HEK293 (cell line): Measurements from ENCODE around the gene HIPK1.

Experiments
- CTCF ChIA-PET: fragments of 350-600 bp; formaldehyde crosslinking; extraction: SDS; loops from one replicate; lab custom pipeline; 2021; ENCODE audit warnings: antibody characterized with exemption; lab: Yijun Ruan, JAX
- POLR2A ChIA-PET: fragments of 300-600 bp; formaldehyde crosslinking; extraction: SDS; loops from one replicate; lab custom pipeline; 2020; ENCODE audit warnings: antibody characterized with exemption, inconsistent platforms; lab: Yijun Ruan, JAX
- H3K27ac ChIP-seq: fragments of 200-500 bp; sonication (Bioruptor generic); 2 replicates; pipeline ENCODE4 v1.5.1; 2014; ENCODE audit warnings: low read depth, low read length, control low read depth, inconsistent platforms; ENCODE audit errors: extremely low read depth
- H3K36me3 ChIP-seq, 2 experiments: fragments of 200-500 bp in 1 of 2; sonication (Bioruptor generic) in 1 of 2; 1 replicate in 1 of 2; 2 replicates in 1 of 2; pipeline ENCODE4 v1.5.1; 2014 to 2017; ENCODE audit warnings: inconsistent platforms in 2 of 2, low read length in 2 of 2; ENCODE audit not compliant: control insufficient read depth in 2 of 2, insufficient read depth in 1 of 2
- H3K4me1 ChIP-seq: fragments of 200-500 bp; sonication (Bioruptor generic); 2 replicates; pipeline ENCODE4 v1.5.1; 2014; ENCODE audit warnings: mild to moderate bottlenecking, low read length, inconsistent platforms; ENCODE audit not compliant: control insufficient read depth, insufficient read depth
- H3K4me3 ChIP-seq: 2 replicates; pipeline ENCODE4 v1.5.1; 2011; ENCODE audit warnings: low read depth, mild to moderate bottlenecking, control low read depth, low read length, moderate library complexity
- H3K9me3 ChIP-seq: fragments of 200-500 bp; sonication (Bioruptor generic); 2 replicates; pipeline ENCODE4 v1.5.1; 2014; ENCODE audit warnings: low read depth, low read length, inconsistent platforms; ENCODE audit not compliant: control insufficient read depth, insufficient read depth
- GFI1B ChIP-seq: fragments of 450-650 bp; formaldehyde crosslinking; IDR thresholded peaks from 2 replicates; pipeline ENCODE4 v1.5.1; 2016; ENCODE audit warnings: missing biosample characterization, missing genetic modification characterization
- GLIS2 ChIP-seq: fragments of 450-650 bp; formaldehyde crosslinking; IDR thresholded peaks from 2 replicates; pipeline ENCODE4 v1.5.1; 2016; ENCODE audit warnings: missing biosample characterization, missing genetic modification characterization
- OVOL3 ChIP-seq: fragments of 450-650 bp; formaldehyde crosslinking; IDR thresholded peaks from 2 replicates; pipeline ENCODE4 v1.5.1; 2016; ENCODE audit warnings: missing biosample characterization, missing genetic modification characterization
- RBAK ChIP-seq: fragments of 450-650 bp; formaldehyde crosslinking; IDR thresholded peaks from 2 replicates; pipeline ENCODE4 v1.5.1; 2016; ENCODE audit warnings: missing biosample characterization, missing genetic modification characterization
- TCF7L2 ChIP-seq: IDR thresholded peaks from 2 replicates; pipeline ENCODE4 v1.6.1; 2011; ENCODE audit warnings: low read depth, mild to moderate bottlenecking, inconsistent platforms, low read length, moderate library complexity, borderline replicate concordance
- ZFP37 ChIP-seq: fragments of 450-650 bp; formaldehyde crosslinking; IDR thresholded peaks from 2 replicates; pipeline ENCODE4 v1.5.1; 2016; ENCODE audit warnings: missing biosample characterization, missing genetic modification characterization
- ZNF132 ChIP-seq: fragments of 450-650 bp; formaldehyde crosslinking; IDR thresholded peaks from 2 replicates; pipeline ENCODE4 v1.5.1; 2017; ENCODE audit warnings: missing biosample characterization, missing genetic modification characterization, borderline replicate concordance
- ZNF223 ChIP-seq: fragments of 450-650 bp; formaldehyde crosslinking; IDR thresholded peaks from 2 replicates; pipeline ENCODE4 v1.5.1; 2016; ENCODE audit warnings: missing biosample characterization, missing genetic modification characterization
- ZNF23 ChIP-seq: fragments of 450-650 bp; formaldehyde crosslinking; IDR thresholded peaks from 2 replicates; pipeline ENCODE4 v1.5.1; 2016; ENCODE audit warnings: missing biosample characterization, missing genetic modification characterization, borderline replicate concordance
- ZNF350 ChIP-seq: fragments of 450-650 bp; formaldehyde crosslinking; IDR thresholded peaks from 2 replicates; pipeline ENCODE4 v1.5.0; 2017; ENCODE audit warnings: missing biosample characterization, mild to moderate bottlenecking, missing genetic modification characterization
- ZNF404 ChIP-seq: fragments of 450-650 bp; formaldehyde crosslinking; IDR thresholded peaks from 2 replicates; pipeline ENCODE4 v1.5.1; 2017; ENCODE audit warnings: missing biosample characterization, missing genetic modification characterization
- ZNF514 ChIP-seq: fragments of 450-650 bp; formaldehyde crosslinking; IDR thresholded peaks from 2 replicates; pipeline ENCODE4 v1.5.1; 2016; ENCODE audit warnings: missing biosample characterization, missing genetic modification characterization
- ZNF560 ChIP-seq: fragments of 450-650 bp; formaldehyde crosslinking; IDR thresholded peaks from 2 replicates; pipeline ENCODE4 v1.5.1; 2017; ENCODE audit warnings: missing biosample characterization, missing genetic modification characterization, borderline replicate concordance
- ZNF621 ChIP-seq: fragments of 450-650 bp; formaldehyde crosslinking; IDR thresholded peaks from 2 replicates; pipeline ENCODE4 v1.5.1; 2017; ENCODE audit warnings: missing biosample characterization, missing genetic modification characterization
- ZNF654 ChIP-seq: fragments of 450-650 bp; formaldehyde crosslinking; IDR thresholded peaks from 2 replicates; pipeline ENCODE4 v1.5.1; 2016; ENCODE audit warnings: low read depth, missing biosample characterization, missing genetic modification characterization
- ZNF701 ChIP-seq: fragments of 450-650 bp; formaldehyde crosslinking; IDR thresholded peaks from 2 replicates; pipeline ENCODE4 v1.5.1; 2016; ENCODE audit warnings: missing biosample characterization, missing genetic modification characterization
- ZXDB ChIP-seq: fragments of 450-650 bp; formaldehyde crosslinking; IDR thresholded peaks from 2 replicates; pipeline ENCODE4 v1.5.1; 2016; ENCODE audit warnings: missing biosample characterization, missing genetic modification characterization
- TF ChIP-seq, protein P1 (sequence below): fragments of 450-650 bp; formaldehyde crosslinking; IDR thresholded peaks from 2 replicates; pipeline ENCODE4 v1.5.1; 2016; ENCODE audit warnings: missing biosample characterization, missing genetic modification characterization
- TF ChIP-seq, protein P2 (sequence below): fragments of 450-650 bp; formaldehyde crosslinking; IDR thresholded peaks from 2 replicates; pipeline ENCODE4 v1.5.1; 2017; ENCODE audit warnings: missing biosample characterization, missing genetic modification characterization
- TF ChIP-seq, protein P3 (sequence below): fragments of 450-650 bp; formaldehyde crosslinking; IDR thresholded peaks from 2 replicates; pipeline ENCODE4 v1.5.1; 2016; ENCODE audit warnings: missing biosample characterization, missing genetic modification characterization
- TF ChIP-seq, protein P4 (sequence below): IDR thresholded peaks from 2 replicates; pipeline ENCODE4 v1.6.1; 2011; ENCODE audit warnings: mild to moderate bottlenecking, low read depth, low read length, borderline replicate concordance
- TF ChIP-seq, protein P5 (sequence below): fragments of 450-650 bp; formaldehyde crosslinking; IDR thresholded peaks from 2 replicates; pipeline ENCODE4 v1.5.1; 2017; ENCODE audit warnings: missing biosample characterization, missing genetic modification characterization

Gene HIPK1

DNA sequence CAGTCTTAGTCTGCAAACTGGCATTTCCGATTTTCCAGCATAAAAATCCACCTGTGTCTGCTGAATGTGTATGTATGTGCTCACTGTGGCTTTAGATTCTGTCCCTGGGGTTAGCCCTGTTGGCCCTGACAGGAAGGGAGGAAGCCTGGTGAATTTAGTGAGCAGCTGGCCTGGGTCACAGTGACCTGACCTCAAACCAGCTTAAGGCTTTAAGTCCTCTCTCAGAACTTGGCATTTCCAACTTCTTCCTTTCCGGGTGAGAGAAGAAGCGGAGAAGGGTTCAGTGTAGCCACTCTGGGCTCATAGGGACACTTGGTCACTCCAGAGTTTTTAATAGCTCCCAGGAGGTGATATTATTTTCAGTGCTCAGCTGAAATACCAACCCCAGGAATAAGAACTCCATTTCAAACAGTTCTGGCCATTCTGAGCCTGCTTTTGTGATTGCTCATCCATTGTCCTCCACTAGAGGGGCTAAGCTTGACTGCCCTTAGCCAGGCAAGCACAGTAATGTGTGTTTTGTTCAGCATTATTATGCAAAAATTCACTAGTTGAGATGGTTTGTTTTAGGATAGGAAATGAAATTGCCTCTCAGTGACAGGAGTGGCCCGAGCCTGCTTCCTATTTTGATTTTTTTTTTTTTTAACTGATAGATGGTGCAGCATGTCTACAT lies 47.6 kb downstream of the HIPK1 start:
- Histone ChIP-seq H3K4me1 (peaks cover 5% of the 10 kb centered on the region; the same call in 1 of the 2 replicates), H3K36me3 (peaks cover 0 to 34% of the 10 kb centered on the region in 2 experiments; a peak in 1 of 3 replicates), H3K27ac (no peak overlapping the region), H3K4me3 (no peak overlapping the region), H3K9me3 (no peaks in the 10 kb centered on the region)
- ChIA-PET CTCF (interaction anchor here (0.6 to 7.7 kb wide), 26 partner anchors 9 to 1608 kb away, joined by 3 to 99 read pairs (median 4); partner anchors contain the start of gene SYT6), POLR2A (interaction anchor here (1.0 kb wide), 1 partner anchor 48 kb away, joined by 4 read pairs; the partner anchor contains the start of gene HIPK1)
- no peak for TF ChIP-seq ZNF701
- TF ChIP-seq, protein P1, sequence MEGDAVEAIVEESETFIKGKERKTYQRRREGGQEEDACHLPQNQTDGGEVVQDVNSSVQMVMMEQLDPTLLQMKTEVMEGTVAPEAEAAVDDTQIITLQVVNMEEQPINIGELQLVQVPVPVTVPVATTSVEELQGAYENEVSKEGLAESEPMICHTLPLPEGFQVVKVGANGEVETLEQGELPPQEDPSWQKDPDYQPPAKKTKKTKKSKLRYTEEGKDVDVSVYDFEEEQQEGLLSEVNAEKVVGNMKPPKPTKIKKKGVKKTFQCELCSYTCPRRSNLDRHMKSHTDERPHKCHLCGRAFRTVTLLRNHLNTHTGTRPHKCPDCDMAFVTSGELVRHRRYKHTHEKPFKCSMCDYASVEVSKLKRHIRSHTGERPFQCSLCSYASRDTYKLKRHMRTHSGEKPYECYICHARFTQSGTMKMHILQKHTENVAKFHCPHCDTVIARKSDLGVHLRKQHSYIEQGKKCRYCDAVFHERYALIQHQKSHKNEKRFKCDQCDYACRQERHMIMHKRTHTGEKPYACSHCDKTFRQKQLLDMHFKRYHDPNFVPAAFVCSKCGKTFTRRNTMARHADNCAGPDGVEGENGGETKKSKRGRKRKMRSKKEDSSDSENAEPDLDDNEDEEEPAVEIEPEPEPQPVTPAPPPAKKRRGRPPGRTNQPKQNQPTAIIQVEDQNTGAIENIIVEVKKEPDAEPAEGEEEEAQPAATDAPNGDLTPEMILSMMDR (tag by site-specific recombination): peak; percentile 49; the same call in 1 of the 2 replicates

DNA sequence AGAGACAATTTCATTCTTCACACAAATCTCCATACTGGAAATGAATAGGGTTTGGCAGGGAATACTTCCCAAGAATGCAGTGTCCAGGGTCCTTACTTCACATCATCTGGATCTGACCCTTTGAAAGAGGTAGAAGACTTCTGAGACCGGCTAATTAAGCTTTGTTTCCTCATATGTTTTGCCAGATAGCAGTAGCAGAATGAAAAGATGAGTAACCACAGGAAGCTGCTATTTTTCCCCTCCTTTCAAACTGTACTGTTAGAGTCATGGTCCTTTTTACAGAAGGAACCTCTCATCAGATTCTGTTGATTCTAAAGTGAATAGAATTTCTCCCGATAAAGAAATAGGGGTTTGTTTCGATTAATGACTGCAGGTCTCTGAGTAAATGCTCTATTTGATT lies 48.8 kb downstream of the HIPK1 start:
- POLR2A ChIA-PET: no interaction called here

DNA sequence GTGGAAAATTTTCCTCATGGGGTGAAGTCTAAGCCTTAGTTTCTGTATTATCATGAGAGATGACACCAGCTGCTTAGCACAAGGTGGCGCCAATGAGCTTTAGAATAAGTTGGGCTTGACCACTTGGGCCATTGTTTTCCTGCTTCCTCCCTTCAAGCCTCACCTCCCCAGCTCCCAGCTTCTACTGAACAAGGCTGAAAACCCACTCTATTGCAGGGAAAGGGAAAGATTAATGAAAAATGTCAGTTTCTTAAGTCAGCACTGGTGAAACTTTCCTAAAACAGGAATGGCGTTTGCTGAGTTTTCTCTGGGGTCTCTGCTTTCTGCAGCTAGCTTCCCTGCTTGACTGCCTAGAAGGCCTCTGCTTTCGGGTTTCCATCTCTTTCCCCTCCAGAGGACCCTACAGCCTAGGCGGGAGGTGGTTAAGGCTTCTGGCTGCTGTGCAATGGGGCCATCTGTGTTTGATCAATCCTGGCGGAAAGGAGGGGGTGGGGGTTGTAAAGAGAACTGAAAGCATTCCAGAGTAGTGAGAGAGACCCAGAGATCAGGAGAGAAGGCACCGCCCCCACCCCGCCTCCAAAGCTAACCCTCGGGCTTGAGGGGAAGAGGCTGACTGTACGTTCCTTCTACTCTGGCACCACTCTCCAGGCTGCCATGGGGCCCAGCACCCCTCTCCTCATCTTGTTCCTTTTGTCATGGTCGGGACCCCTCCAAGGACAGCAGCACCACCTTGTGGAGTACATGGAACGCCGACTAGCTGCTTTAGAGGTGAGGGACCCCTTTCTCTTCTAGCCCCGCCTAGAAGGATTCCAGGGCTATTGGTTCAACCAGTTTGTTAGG lies 50.0 kb downstream of the HIPK1 start, which contains the start of gene OLFML3:
TSS of gene OLFML3 (plus strand) at position 612 of the 840 bp plus-strand sequence. CDS start at position 655, 43 bp downstream.
- Histone ChIP-seq H3K4me3 (no peak within 1 kb of the TSS), H3K36me3 (peaks cover 0 to 11% of the 10 kb centered on the region in 2 experiments; a peak in 1 of 3 replicates), H3K4me1 (peaks cover 5% of the 10 kb centered on the region; the same call in 1 of the 2 replicates), H3K27ac (no peak within 1 kb of the TSS; the same call in 1 of the 2 replicates), H3K9me3 (no peaks in the 10 kb centered on the region)
- ChIA-PET POLR2A (interaction anchor here (0.6 to 1.0 kb wide), 4 partner anchors 17 to 27 kb away, joined by 3 to 4 read pairs (median 3); no protein-coding TSS in a partner anchor), CTCF (interaction anchor here (0.5 to 7.7 kb wide), 35 partner anchors 10 to 1490 kb away, joined by 3 to 99 read pairs (median 4); partner anchors contain the start of gene PHTF1)
- TF ChIP-seq ZNF132 (tag by site-specific recombination) (no peak), ZNF621 (tag by site-specific recombination) (no peak), ZFP37 (tag by site-specific recombination) (peak; percentile 46; the same call in 1 of the 2 replicates), ZNF350 (tag by site-specific recombination) (no peak), ZNF23 (tag by site-specific recombination) (no peak), ZNF223 (tag by site-specific recombination) (no peak), ZNF654 (tag by site-specific recombination) (peak; percentile 81), ZNF560 (tag by site-specific recombination) (no peak)
- TF ChIP-seq, protein P2, sequence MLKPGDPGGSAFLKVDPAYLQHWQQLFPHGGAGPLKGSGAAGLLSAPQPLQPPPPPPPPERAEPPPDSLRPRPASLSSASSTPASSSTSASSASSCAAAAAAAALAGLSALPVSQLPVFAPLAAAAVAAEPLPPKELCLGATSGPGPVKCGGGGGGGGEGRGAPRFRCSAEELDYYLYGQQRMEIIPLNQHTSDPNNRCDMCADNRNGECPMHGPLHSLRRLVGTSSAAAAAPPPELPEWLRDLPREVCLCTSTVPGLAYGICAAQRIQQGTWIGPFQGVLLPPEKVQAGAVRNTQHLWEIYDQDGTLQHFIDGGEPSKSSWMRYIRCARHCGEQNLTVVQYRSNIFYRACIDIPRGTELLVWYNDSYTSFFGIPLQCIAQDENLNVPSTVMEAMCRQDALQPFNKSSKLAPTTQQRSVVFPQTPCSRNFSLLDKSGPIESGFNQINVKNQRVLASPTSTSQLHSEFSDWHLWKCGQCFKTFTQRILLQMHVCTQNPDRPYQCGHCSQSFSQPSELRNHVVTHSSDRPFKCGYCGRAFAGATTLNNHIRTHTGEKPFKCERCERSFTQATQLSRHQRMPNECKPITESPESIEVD: no peak
- TF ChIP-seq, protein P3, sequence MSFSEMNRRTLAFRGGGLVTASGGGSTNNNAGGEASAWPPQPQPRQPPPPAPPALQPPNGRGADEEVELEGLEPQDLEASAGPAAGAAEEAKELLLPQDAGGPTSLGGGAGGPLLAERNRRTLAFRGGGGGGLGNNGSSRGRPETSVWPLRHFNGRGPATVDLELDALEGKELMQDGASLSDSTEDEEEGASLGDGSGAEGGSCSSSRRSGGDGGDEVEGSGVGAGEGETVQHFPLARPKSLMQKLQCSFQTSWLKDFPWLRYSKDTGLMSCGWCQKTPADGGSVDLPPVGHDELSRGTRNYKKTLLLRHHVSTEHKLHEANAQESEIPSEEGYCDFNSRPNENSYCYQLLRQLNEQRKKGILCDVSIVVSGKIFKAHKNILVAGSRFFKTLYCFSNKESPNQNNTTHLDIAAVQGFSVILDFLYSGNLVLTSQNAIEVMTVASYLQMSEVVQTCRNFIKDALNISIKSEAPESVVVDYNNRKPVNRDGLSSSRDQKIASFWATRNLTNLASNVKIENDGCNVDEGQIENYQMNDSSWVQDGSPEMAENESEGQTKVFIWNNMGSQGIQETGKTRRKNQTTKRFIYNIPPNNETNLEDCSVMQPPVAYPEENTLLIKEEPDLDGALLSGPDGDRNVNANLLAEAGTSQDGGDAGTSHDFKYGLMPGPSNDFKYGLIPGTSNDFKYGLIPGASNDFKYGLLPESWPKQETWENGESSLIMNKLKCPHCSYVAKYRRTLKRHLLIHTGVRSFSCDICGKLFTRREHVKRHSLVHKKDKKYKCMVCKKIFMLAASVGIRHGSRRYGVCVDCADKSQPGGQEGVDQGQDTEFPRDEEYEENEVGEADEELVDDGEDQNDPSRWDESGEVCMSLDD: peak; percentile 74

More for the DNA sequence above, 48.8 kb downstream of the HIPK1 start:
- H3K36me3 ChIP-seq: peaks cover 0 to 23% of the 10 kb centered on the region in 2 experiments; a peak in 1 of 3 replicates
- no peak overlapping the region for H3K27ac ChIP-seq
- no peak overlapping the region for H3K4me3 ChIP-seq
- peaks cover 5% of the 10 kb centered on the region; the same call in 1 of the 2 replicates for H3K4me1 ChIP-seq
- H3K9me3 ChIP-seq: no peaks in the 10 kb centered on the region
- no peak for TF ChIP-seq ZNF404
- no peak for TF ChIP-seq RBAK
- TF ChIP-seq OVOL3 (tag by site-specific recombination): no peak
- TF ChIP-seq TCF7L2: no peak
- TF ChIP-seq GFI1B (tag by site-specific recombination): no peak
- no peak for TF ChIP-seq ZXDB (tag by site-specific recombination)
- no peak for TF ChIP-seq GLIS2 (tag by site-specific recombination)
- TF ChIP-seq, protein P4, sequence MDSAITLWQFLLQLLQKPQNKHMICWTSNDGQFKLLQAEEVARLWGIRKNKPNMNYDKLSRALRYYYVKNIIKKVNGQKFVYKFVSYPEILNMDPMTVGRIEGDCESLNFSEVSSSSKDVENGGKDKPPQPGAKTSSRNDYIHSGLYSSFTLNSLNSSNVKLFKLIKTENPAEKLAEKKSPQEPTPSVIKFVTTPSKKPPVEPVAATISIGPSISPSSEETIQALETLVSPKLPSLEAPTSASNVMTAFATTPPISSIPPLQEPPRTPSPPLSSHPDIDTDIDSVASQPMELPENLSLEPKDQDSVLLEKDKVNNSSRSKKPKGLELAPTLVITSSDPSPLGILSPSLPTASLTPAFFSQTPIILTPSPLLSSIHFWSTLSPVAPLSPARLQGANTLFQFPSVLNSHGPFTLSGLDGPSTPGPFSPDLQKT: no peak
- TF ChIP-seq, protein P5, sequence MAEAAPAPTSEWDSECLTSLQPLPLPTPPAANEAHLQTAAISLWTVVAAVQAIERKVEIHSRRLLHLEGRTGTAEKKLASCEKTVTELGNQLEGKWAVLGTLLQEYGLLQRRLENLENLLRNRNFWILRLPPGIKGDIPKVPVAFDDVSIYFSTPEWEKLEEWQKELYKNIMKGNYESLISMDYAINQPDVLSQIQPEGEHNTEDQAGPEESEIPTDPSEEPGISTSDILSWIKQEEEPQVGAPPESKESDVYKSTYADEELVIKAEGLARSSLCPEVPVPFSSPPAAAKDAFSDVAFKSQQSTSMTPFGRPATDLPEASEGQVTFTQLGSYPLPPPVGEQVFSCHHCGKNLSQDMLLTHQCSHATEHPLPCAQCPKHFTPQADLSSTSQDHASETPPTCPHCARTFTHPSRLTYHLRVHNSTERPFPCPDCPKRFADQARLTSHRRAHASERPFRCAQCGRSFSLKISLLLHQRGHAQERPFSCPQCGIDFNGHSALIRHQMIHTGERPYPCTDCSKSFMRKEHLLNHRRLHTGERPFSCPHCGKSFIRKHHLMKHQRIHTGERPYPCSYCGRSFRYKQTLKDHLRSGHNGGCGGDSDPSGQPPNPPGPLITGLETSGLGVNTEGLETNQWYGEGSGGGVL (tag by site-specific recombination): no peak
- TF ChIP-seq ZNF514 (tag by site-specific recombination): no peak
- CTCF ChIA-PET: interaction anchor here (0.7 to 7.7 kb wide), 19 partner anchors 13 to 1075 kb away, joined by 3 to 99 read pairs (median 4); partner anchors contain the start of gene SYT6
